Upper lobe of right lung (tissue), 1 donor: Measurements from ENCODE around the gene PKMYT1. TPM values are rescaled to one million over a fixed set of nuclear protein-coding genes. Genes with fewer than 3 reads are reported as not detected.

Source experiments
- ATAC-seq: fragments of 200-7000 bp; cut with Tn5 transposase; one replicate; pipeline ENCODE4 v1.9.1; 2020; ENCODE audit warnings: mild to moderate bottlenecking, moderate library complexity
- DNase-seq: peaks from one replicate; pipeline ENCODE4 v3.0.0-alpha.2; 2020
- H3K27ac ChIP-seq: fragments of 200-600 bp; one replicate; pipeline ENCODE4 v1.8.0; 2022
- H3K27me3 ChIP-seq: fragments of 200-600 bp; one replicate; pipeline ENCODE4 v1.8.0; 2022; ENCODE audit warnings: mild to moderate bottlenecking
- H3K36me3 ChIP-seq: fragments of 200-600 bp; one replicate; pipeline ENCODE4 v1.8.0; 2022
- H3K4me1 ChIP-seq: fragments of 200-600 bp; one replicate; pipeline ENCODE4 v1.8.0; 2022
- H3K4me3 ChIP-seq: fragments of 200-600 bp; one replicate; pipeline ENCODE4 v1.8.0; 2022; ENCODE audit warnings: mild to moderate bottlenecking
- H3K9me3 ChIP-seq: fragments of 200-600 bp; one replicate; pipeline ENCODE4 v1.8.0; 2022
- CTCF ChIP-seq: fragments of 200-600 bp; IDR thresholded peaks from one replicate; pipeline ENCODE4 v1.8.0; 2022; ENCODE audit warnings: antibody characterized with exemption
- intact Hi-C: fragments of 100-400 bp; cut with DNase I; formaldehyde crosslinking; loops from one replicate; pipeline ENCODE4 v1.11.0; 2022
- total RNA-seq: library from RNA; stranded (reverse); fragmentation: NEBNext Ultra II Directional; extraction: Animal tissue kit (Norgen Biotek cat#: 25700); gene quantifications from one replicate; pipeline ENCODE4 v1.2.1, GENCODE V29; 2021
- donor health status: DM: no; HTN: yes; CAD: no; lungs with severe emphysema.

The PKMYT1 gene
- total RNA-seq, 1 donor from 2014 or later: 3.8 TPM

- no peaks in the 10 kb centered on the region for H3K9me3 ChIP-seq
- TF ChIP-seq CTCF: no peak
- H3K27me3 ChIP-seq: peaks cover 67% of the 10 kb centered on the region
- intact Hi-C loops: no loop called here
- peaks cover 45% of the 10 kb centered on the region for H3K4me1 ChIP-seq
- H3K27ac ChIP-seq: no peak overlapping the region
- ATAC-seq (no peak), DNase-seq (no peak)
- no peaks in the 10 kb centered on the region for H3K36me3 ChIP-seq
- H3K4me3 ChIP-seq: peak overlapping the region; percentile 16
These were observed 14.0 kb downstream of the PKMYT1 start for GRCh38 chr16:2966043-2966807.

GRCh38 chr16:2964475-2965336 is 15.5 kb downstream of the PKMYT1 start:
- TF ChIP-seq CTCF: no peak
- H3K4me1 ChIP-seq: peaks cover 37% of the 10 kb centered on the region

GRCh38 chr16:2963723-2964474 is 16.3 kb downstream of the PKMYT1 start, which contains the start of gene KREMEN2:
Gene KREMEN2 (plus strand): TSS chr16:2964275. CDS start chr16:2964521, 246 bp downstream.
- Histone ChIP-seq H3K4me3 (peak within 1 kb of the TSS; percentile 18), H3K4me1 (peaks cover 36% of the 10 kb centered on the region), H3K9me3 (no peaks in the 10 kb centered on the region), H3K27ac (no peak within 1 kb of the TSS), H3K36me3 (no peaks in the 10 kb centered on the region), H3K27me3 (peaks cover 79% of the 10 kb centered on the region)
- ATAC-seq (no peak), DNase-seq (no peak)
- intact Hi-C loops: no loop called here
- no peak for TF ChIP-seq CTCF

More at GRCh38 chr16:2964475-2965336, 15.5 kb downstream of the PKMYT1 start:
- DNase-seq (no peak), ATAC-seq (no peak)
- Histone ChIP-seq H3K27ac (no peak overlapping the region), H3K4me3 (peak overlapping the region; percentile 18), H3K9me3 (no peaks in the 10 kb centered on the region), H3K27me3 (peaks cover 74% of the 10 kb centered on the region), H3K36me3 (no peaks in the 10 kb centered on the region)
- intact Hi-C loops: no loop called here

GRCh38 chr16:2963074-2963722 is 17.0 kb downstream of the PKMYT1 start:
- no peak for DNase-seq

More at GRCh38 chr16:2963074-2963722, 17.0 kb downstream of the PKMYT1 start:
- no peak for ATAC-seq
- no peak for TF ChIP-seq CTCF
- Histone ChIP-seq H3K4me3 (peak overlapping the region; percentile 18), H3K27me3 (peaks cover 83% of the 10 kb centered on the region), H3K27ac (no peak overlapping the region), H3K9me3 (no peaks in the 10 kb centered on the region), H3K36me3 (no peaks in the 10 kb centered on the region), H3K4me1 (peaks cover 30% of the 10 kb centered on the region)
- intact Hi-C loops: no loop called here
